IPS DF 4.7 (cell line): ENCODE results near the gene RNF186.
"Not testable (repeated sequence)": the region's sequence is repeated elsewhere in the genome, so short reads cannot be mapped to it uniquely, and the experiment has no call there.

Experiments
- DNase-seq: peaks from one replicate; pipeline ENCODE4 v3.0.0-alpha.2; 2013; ENCODE audit warnings: low spot score; ENCODE audit errors: extremely low read depth

Gene RNF186

DNA sequence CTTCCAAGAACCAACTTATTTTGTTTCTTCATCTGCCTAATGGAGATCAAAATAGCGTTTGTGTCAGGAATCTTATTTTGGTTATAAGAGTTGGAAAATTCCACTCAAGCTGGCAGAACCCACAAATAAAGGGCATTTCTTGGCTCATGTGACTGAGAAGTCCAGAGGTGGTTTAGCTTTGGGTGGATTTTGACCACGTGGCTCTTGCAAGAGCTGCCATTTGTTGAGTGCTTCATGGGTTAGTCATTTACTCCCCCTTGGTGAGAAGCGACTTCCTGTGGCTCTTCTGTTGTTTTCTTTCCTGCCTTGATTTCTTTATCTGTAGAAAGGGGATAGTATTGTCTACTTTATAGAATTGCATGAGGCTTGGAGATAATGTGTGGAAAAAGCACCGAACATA, 9.5 kb upstream of the RNF186 start:
- DNase-seq, result no peak

DNA sequence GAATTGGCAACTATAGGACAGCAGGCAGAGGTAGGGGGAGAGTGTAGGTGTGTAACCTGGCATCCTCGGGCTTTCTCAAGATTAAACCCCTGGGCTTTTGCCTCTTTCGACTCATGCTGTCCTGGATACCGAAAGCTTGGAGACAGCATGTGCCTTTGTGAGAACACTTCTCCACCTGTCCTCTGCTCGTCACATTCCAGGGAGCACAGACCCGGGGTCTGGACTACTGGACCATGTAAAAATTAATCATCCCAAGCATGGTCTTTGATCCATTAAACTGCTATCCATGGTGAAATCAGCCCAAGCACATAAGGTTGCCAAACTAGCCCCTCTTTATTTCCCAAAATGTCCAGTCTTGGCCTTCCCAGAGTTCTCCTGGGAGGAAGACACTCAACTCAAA, 9.0 kb upstream of the RNF186 start:
- DNase-seq, result no peak

GRCh38 chr1:19819701-19820100, 4.6 kb upstream of the RNF186 start:
- no peak for DNase-seq

DNA sequence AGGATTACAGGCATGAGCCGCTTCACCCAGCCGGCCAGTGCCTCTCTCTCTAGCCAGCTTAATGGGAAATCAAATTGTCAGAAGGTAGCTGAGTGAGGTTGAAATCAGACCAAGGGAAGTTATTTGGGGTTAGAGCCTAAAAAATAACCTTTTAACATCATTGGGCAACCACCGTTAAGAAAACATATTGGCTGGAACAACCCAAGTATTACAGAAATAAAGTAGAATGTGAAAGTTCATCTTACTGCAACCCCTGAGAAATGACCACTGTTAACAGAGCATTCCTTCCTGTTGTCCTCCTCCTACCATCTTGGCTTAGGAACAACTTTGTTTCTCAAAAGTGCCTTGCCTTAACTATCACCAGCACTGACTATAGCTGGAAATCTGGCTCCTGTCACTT, 3.2 kb upstream of the RNF186 start:
- DNase-seq, result no peak

DNA sequence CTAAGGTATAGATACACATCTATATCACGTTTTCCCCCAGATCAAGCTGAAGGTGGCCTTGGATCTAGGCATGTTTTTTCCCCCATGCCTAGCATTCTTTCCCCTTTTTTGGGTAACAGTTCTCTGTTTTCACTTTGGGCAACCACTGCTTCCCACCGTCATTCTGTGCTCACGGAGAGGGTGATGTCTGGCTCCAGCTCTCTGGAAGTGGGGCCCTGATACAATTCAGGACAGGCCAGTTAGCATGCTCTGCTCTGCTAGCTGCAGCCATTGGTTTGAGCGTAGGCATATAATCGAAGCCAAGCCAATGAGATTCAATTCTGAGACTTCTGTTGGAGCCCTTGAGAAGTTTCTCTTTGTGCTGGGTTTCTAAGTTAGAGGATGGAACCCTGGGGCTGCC, 2.1 kb upstream of the RNF186 start:
- no peak for DNase-seq

DNA sequence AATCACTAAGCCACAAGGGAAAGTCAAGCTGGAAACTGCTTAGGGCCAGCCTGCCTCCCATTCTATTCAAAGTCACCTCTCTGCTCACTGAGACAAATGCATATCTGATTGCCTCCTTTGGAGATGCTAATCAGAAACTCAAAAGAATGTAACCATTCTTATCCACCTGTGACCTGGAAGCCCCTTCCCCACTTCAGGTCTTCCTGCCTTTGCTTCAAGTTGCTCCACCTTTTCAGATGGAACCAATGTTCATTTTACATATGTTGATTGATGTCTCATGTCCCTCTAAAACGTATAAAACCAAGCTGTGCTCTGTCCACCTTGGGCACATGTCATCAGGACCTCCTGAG, 1.6 kb upstream of the RNF186 start:
- DNase-seq, result not testable (repeated sequence)

GRCh38 chr1:19815801-19816736, 986 bp upstream of the RNF186 start:
- DNase-seq, result no peak

DNA sequence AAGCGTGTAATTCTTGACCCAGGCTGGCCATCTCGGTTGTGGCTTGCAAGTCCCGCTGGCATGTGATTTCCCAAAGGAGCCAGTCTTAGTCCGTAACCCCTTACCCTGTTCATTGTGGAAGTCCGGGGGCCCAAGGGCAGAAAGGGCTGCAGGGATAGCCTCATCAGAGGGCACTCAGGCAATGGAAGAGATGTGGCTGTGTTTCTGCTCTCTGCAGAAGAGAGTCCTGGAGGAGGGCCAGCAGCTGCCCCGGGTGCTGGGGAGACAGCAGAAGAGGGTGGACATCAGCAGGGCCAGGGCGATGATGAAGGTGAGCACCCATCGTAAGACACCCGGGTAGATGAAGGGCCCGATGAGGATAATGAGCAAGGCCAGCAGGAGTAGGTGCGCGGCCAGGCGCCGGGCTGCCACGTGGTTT, 830 bp downstream of the RNF186 start:
- DNase-seq, result no peak

GRCh38 chr1:19813643-19813960, 1.5 kb downstream of the RNF186 start:
- DNase-seq, result no peak

- no peak for DNase-seq
Observed at GRCh38 chr1:19812875-19813642, 2.0 kb downstream of the RNF186 start.

DNA sequence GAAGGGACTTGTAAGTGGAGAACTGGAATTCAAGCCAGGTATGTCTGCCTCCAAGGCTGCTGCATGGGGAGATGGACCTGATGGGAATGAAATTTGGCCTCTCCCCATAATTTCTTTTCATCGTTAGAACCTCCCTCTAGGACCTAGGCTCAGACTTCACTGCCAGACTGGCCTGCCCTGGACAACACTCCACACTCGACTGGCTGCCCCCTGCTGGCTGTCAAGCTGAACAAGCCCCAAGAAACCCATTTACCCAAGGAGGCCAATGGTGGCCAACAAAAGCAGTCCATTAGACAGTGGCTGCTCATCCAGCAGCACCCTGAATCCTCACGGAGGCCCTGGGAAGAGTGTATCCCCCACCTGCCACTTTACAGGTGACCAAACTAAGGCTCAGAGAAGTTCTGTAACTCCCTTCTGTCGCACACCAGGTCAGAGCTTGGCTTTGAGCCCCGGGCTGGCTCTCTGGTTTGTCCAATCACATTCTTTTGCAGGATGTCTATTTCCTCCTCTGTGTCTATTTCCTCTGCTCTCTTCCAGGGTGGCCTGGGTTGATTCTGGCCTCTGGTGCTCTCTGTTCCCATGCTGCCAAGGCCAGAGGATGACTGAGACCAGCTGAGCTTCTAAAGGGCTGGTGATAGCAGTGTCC, 3.8 kb downstream of the RNF186 start:
- DNase-seq, result no peak

- DNase-seq, result no peak
Observed at GRCh38 chr1:19809044-19809750, 5.9 kb downstream of the RNF186 start.

DNA sequence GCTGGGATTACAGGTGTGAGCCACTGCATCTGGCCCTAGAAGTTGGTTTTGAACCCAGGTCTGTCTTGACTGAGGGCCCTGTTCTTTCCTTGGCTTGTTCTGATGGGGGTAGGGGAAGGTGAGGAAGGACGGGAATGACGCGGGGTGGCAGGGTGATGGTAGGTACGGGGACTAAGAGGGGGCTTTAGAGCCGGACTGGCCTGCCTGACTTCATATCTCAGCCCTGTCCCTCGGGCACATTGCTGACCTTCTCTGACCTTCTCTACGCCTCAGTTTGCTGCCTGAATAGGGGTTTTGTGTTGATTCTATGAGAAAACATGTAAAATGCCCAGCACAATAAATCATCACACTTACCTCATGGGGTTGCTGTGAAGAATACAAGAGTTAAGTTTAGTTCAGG, 6.7 kb downstream of the RNF186 start:
- DNase-seq, result no peak

- DNase-seq, result no peak
Observed at GRCh38 chr1:19804831-19805251, 10.2 kb downstream of the RNF186 start.

DNA sequence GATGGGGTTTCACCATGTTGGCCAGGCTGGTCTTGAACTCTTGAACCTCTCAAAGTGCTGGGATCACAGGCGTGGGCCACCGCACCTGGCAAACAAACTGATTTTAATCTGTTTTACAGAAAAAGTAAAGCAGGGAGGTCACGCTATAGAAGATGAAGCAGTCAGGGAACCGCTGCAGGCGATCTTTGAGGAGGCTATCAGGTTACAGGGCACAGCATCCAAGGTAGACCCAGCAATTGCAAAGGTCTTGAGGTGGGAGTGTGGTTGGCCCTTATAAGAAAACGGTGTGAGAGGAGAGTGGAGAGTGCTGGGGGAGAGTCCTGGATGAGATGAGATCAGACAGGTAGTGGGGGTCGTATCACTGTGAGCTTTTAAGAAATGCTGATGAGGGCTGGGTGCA, 12.8 kb downstream of the RNF186 start:
- no peak for DNase-seq

DNA sequence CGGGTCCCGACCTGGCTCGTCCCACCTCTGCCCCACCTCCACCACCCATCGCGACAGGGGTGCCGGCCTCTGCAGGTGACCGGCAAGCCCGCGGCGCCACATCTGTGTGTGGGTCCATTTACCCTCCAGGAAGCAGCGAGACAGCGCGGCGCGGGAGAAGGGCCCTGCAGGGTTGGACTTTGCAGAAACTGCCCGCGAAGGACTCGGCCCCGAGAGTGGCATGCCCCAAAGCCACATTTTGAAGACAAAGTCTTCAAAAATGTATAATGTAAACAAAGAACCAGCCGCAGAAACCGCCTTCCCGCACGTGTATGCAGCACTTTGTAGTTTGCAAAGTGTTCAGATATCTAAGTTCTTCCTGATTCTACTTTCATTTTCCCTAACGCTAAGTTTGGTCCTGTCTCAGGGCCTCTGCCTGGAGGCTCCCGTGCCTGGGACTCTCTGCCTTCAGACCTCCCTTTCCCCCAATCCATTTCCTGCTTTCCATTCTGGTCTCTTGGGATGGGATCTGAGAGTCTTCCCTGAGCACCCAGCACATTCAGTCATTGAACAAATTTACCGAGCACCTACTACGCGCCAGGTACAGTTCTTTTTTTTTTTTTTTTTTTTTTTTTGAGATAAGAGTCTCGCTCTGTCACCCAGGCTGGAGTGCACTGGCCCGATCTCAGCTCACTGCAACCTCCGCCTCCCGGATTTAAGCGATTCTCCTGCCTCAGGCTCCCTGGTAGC, 14.8 kb downstream of the RNF186 start:
- no peak for DNase-seq

DNA sequence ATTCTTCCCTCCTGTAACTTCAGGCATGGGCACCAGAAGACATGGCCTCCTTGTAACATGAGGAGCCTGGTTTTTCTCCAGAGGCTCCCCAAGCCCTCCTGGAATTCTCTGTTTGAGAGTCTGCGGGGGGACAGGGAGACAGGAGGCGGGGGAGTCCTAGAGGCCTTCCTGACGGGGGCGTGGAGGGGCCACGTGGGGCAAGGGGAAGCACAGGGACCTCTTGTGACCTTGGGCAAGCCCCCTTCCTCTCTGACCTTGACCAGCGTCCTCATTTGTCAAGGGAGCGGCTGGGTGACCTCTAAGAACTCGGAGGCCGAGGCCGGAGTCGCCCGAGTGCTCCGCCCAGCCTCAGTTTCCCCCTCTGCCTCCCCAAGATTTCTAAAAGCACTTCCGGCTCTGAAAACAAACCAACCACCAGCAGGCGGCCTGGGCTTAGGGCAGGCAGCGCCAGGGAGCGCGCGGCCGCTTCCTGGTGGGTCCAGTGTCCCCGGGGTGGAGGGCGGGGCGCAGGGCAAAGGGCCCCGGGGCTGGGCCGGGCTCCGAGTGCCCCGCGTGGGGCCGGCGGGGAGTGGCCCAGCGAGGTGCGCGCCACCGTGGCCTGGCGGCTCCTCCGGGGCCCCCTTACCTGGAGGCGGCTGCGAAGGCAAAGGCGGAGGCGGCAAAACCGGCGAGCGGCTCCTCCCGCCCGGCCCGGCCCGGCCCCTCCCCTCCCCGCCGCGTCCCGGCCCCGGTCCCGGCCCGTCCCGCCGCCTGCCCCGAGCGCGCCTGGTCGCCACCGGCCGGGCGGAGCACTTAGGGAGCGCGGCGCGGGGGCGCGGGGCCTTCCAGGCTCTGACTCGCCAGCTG, 15.6 kb downstream of the RNF186 start, which contains the start of gene TMCO4:
TSS of gene TMCO4 (minus strand) at position 687 of the 846 bp plus-strand sequence. CDS start 19,158 bp downstream, outside the sequence.
- no peak for DNase-seq

- DNase-seq, result no peak
Observed at GRCh38 chr1:19798486-19799229, 16.4 kb downstream of the RNF186 start.

DNA sequence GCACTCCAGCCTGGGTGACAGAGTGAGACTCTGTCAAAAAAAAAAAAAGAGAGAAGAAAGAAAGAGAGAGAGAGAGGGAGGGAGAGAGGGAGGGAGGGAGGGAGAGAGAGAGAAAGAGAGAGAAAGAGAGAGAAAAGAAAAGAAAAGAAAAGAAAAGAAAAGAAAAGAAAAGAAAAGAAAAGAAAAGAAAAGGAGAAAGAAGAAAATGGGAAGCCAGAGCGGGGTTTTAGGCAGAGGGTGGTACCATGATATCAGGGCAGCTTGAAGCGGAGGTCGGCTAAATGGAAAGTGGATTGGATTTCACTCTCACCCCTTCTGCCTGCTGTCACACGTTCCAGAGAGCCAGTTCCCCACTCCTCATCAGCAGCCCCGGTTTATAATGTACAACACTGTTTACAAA, 17.3 kb downstream of the RNF186 start:
- no peak for DNase-seq
